ENCODE data around the gene APOM.

Gene APOM

DNA sequence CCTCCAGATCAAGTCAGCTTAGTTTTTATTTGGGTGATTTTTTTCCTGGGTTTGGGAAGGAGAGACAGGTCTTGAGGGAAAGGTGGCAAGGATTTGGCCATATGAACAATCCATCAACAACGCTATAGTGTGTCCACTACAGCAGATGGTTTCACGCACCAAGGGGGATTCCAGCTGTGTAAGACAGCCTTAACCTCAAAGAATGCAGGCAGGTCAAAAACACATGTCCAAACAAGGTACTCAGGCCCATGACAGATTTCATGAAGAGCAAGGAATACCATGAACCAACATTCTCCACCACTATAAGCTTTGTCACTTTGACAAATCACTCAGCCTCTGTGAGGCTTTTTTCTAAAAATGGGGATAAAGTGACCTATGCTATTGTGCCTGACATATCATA, 38.7 kb upstream of the APOM start:
- TF ChIP-seq PPARA (CRISPR knock-in tag; IDR thresholded peaks at IDR 0.05; ENCODE audit: borderline replicate concordance) (no peak), TOX (CRISPR knock-in tag; IDR thresholded peaks at IDR 0.05; ENCODE audit: borderline replicate concordance) (no peak), ZFP30 (CRISPR knock-in tag; IDR thresholded peaks at IDR 0.05) (no peak), ZNF70 (CRISPR knock-in tag; IDR thresholded peaks at IDR 0.05) (no peak), TCF4 (CRISPR knock-in tag; IDR thresholded peaks at IDR 0.05; ENCODE audit: borderline replicate concordance) (no peak), CSDC2 (CRISPR knock-in tag; IDR thresholded peaks at IDR 0.05) (no peak), ARNTL (CRISPR knock-in tag; IDR thresholded peaks at IDR 0.05; ENCODE audit: borderline replicate concordance, low read depth) (no peak), OSR1 (CRISPR knock-in tag; IDR thresholded peaks at IDR 0.05) (no peak), GLIS3 (CRISPR knock-in tag; IDR thresholded peaks at IDR 0.05) (no peak), ZC3H10 (CRISPR knock-in tag; IDR thresholded peaks at IDR 0.05) (no peak), ZNF8 (CRISPR knock-in tag; IDR thresholded peaks at IDR 0.05) (no peak), SNAI2 (CRISPR knock-in tag; IDR thresholded peaks at IDR 0.05) (no peak), ESRRG (CRISPR knock-in tag; IDR thresholded peaks at IDR 0.05) (no peak), ZFP3 (CRISPR knock-in tag; IDR thresholded peaks at IDR 0.05) (no peak)
- TF ChIP-seq, protein P1, sequence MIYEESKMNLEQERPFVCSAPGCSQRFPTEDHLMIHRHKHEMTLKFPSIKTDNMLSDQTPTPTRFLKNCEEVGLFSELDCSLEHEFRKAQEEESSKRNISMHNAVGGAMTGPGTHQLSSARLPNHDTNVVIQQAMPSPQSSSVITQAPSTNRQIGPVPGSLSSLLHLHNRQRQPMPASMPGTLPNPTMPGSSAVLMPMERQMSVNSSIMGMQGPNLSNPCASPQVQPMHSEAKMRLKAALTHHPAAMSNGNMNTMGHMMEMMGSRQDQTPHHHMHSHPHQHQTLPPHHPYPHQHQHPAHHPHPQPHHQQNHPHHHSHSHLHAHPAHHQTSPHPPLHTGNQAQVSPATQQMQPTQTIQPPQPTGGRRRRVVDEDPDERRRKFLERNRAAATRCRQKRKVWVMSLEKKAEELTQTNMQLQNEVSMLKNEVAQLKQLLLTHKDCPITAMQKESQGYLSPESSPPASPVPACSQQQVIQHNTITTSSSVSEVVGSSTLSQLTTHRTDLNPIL (CRISPR knock-in tag; IDR thresholded peaks at IDR 0.05; ENCODE audit: low read depth) = no peak
- TF ChIP-seq, protein P2, sequence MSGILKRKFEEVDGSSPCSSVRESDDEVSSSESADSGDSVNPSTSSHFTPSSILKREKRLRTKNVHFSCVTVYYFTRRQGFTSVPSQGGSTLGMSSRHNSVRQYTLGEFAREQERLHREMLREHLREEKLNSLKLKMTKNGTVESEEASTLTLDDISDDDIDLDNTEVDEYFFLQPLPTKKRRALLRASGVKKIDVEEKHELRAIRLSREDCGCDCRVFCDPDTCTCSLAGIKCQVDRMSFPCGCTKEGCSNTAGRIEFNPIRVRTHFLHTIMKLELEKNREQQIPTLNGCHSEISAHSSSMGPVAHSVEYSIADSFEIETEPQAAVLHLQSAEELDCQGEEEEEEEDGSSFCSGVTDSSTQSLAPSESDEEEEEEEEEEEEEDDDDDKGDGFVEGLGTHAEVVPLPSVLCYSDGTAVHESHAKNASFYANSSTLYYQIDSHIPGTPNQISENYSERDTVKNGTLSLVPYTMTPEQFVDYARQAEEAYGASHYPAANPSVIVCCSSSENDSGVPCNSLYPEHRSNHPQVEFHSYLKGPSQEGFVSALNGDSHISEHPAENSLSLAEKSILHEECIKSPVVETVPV (CRISPR knock-in tag; IDR thresholded peaks at IDR 0.05) = no peak
- TF ChIP-seq, protein P3, sequence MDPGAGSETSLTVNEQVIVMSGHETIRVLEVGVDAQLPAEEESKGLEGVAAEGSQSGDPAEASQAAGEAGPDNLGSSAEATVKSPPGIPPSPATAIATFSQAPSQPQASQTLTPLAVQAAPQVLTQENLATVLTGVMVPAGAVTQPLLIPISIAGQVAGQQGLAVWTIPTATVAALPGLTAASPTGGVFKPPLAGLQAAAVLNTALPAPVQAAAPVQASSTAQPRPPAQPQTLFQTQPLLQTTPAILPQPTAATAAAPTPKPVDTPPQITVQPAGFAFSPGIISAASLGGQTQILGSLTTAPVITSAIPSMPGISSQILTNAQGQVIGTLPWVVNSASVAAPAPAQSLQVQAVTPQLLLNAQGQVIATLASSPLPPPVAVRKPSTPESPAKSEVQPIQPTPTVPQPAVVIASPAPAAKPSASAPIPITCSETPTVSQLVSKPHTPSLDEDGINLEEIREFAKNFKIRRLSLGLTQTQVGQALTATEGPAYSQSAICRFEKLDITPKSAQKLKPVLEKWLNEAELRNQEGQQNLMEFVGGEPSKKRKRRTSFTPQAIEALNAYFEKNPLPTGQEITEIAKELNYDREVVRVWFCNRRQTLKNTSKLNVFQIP (CRISPR knock-in tag; IDR thresholded peaks at IDR 0.05; ENCODE audit: borderline replicate concordance, low read depth) = no peak
- TF ChIP-seq, protein P4, sequence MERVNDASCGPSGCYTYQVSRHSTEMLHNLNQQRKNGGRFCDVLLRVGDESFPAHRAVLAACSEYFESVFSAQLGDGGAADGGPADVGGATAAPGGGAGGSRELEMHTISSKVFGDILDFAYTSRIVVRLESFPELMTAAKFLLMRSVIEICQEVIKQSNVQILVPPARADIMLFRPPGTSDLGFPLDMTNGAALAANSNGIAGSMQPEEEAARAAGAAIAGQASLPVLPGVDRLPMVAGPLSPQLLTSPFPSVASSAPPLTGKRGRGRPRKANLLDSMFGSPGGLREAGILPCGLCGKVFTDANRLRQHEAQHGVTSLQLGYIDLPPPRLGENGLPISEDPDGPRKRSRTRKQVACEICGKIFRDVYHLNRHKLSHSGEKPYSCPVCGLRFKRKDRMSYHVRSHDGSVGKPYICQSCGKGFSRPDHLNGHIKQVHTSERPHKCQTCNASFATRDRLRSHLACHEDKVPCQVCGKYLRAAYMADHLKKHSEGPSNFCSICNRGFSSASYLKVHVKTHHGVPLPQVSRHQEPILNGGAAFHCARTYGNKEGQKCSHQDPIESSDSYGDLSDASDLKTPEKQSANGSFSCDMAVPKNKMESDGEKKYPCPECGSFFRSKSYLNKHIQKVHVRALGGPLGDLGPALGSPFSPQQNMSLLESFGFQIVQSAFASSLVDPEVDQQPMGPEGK (CRISPR knock-in tag; IDR thresholded peaks at IDR 0.05; ENCODE audit: borderline replicate concordance) = no peak
- TF ChIP-seq, protein P5, sequence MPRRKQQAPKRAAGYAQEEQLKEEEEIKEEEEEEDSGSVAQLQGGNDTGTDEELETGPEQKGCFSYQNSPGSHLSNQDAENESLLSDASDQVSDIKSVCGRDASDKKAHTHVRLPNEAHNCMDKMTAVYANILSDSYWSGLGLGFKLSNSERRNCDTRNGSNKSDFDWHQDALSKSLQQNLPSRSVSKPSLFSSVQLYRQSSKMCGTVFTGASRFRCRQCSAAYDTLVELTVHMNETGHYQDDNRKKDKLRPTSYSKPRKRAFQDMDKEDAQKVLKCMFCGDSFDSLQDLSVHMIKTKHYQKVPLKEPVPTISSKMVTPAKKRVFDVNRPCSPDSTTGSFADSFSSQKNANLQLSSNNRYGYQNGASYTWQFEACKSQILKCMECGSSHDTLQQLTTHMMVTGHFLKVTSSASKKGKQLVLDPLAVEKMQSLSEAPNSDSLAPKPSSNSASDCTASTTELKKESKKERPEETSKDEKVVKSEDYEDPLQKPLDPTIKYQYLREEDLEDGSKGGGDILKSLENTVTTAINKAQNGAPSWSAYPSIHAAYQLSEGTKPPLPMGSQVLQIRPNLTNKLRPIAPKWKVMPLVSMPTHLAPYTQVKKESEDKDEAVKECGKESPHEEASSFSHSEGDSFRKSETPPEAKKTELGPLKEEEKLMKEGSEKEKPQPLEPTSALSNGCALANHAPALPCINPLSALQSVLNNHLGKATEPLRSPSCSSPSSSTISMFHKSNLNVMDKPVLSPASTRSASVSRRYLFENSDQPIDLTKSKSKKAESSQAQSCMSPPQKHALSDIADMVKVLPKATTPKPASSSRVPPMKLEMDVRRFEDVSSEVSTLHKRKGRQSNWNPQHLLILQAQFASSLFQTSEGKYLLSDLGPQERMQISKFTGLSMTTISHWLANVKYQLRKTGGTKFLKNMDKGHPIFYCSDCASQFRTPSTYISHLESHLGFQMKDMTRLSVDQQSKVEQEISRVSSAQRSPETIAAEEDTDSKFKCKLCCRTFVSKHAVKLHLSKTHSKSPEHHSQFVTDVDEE (CRISPR knock-in tag; IDR thresholded peaks at IDR 0.05) = no peak
- no peak for ATAC-seq

DNA sequence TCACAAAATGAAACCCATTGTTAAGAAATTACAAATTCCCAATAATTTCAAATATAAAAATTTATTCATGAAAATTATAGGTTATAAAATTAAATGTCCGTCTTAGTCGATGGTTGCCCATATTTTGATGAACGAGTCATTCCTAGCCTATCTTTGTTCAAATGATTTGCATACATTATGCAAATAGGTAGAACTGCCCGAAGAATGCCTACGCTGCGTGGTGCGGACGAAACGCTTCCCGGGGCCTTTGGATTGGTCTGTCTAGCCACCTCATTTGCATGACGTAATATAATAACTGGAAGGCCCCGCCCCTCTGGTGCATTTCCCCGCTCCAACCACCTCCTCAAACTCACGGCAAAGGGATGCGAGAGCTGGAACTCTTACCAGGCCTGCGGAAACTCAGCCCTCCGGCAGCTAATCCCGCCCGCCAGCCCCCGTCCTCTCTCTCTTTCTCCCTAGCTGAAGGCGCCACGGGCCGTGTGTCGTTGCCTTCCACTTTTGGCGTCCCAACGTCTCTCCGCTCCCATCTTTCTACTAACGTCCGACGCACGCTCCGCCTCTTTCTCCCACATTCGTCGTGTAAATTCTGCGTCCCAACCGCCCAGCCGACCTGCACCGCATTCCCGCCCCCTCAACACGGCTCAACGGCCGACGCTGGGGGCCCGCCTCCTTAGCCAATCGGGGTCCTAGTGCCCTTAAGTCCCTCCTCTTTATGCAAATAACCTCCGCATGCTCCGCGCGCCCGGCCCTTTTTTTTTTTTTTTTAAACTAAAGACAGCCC, 35.7 kb upstream of the APOM start:
- ATAC-seq = peak; percentile 93
- TF ChIP-seq BACH2 (CRISPR knock-in tag; IDR thresholded peaks at IDR 0.05; ENCODE audit: borderline replicate concordance) = no peak
- TF ChIP-seq ZNF70 (CRISPR knock-in tag; IDR thresholded peaks at IDR 0.05) = no peak
- TF ChIP-seq, protein P5 (CRISPR knock-in tag; IDR thresholded peaks at IDR 0.05) = no peak
- TF ChIP-seq, protein P1 (CRISPR knock-in tag; IDR thresholded peaks at IDR 0.05; ENCODE audit: low read depth) = peak; percentile 73; the same call in 1 of the 2 replicates
- no peak for TF ChIP-seq ESRRG (CRISPR knock-in tag; IDR thresholded peaks at IDR 0.05)
- TF ChIP-seq ZC3H10 (CRISPR knock-in tag; IDR thresholded peaks at IDR 0.05) = no peak
- TF ChIP-seq ZNF565 (CRISPR knock-in tag; conservative IDR thresholded peaks at IDR 0.05; ENCODE audit: low read depth) = 0 out of 2 replicates have a peak, but pooled peaks have one; percentile 73
- TF ChIP-seq TCF4 (CRISPR knock-in tag; IDR thresholded peaks at IDR 0.05; ENCODE audit: borderline replicate concordance) = no peak
- TF ChIP-seq ZNF8 (CRISPR knock-in tag; IDR thresholded peaks at IDR 0.05) = no peak
- TF ChIP-seq, protein P4 (CRISPR knock-in tag; IDR thresholded peaks at IDR 0.05; ENCODE audit: borderline replicate concordance) = no peak

All from SK-N-SH treated with all-trans-retinoic acid at 6 μM for 48 hours (cell line).